ENCODE data around the gene VWA8.

Gene VWA8

DNA sequence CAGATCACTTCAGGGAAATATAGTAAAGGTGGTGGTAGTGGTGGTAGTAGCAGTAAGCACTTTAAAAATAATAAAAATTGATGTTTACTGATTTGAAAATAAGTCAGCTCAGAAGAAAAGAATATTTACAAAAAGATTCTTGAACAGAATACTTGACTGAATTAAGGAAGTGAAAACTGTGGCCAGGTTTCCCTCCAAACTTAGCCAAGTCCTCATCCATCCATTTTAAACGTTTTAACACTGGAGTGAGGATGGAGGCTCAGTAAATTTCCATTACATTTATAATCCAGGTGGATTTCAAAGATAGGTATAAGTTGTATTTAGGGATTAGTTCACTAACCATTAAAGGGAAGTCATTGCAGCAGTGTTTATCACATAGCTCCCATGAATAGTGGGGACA is 282.1 kb downstream of the VWA8 start:
- no peak for DNase-seq (ENCODE audit: low read depth)
- TF ChIP-seq, protein P1, sequence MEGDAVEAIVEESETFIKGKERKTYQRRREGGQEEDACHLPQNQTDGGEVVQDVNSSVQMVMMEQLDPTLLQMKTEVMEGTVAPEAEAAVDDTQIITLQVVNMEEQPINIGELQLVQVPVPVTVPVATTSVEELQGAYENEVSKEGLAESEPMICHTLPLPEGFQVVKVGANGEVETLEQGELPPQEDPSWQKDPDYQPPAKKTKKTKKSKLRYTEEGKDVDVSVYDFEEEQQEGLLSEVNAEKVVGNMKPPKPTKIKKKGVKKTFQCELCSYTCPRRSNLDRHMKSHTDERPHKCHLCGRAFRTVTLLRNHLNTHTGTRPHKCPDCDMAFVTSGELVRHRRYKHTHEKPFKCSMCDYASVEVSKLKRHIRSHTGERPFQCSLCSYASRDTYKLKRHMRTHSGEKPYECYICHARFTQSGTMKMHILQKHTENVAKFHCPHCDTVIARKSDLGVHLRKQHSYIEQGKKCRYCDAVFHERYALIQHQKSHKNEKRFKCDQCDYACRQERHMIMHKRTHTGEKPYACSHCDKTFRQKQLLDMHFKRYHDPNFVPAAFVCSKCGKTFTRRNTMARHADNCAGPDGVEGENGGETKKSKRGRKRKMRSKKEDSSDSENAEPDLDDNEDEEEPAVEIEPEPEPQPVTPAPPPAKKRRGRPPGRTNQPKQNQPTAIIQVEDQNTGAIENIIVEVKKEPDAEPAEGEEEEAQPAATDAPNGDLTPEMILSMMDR (IDR thresholded peaks at IDR 0.05; ENCODE audit: insufficient read depth, low read depth, low read length, missing control alignments): no peak

DNA sequence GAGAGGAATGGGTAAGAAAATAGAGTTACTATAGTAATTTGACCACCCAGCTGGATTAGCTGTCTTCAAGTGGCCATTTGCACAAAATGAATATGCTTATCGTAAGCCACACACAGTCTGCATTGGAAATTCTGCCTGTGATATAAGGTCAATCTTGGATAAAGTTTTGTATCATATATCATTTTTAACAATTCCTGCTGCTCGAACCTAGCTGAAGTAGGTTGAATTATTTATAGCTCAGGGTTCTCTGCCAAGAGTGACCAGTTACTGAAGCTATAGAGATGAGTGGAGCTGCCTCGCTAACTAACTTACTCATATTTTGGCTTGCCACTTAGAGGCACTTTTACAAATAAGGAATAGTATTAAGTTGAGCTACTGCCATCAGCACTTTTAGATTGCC is 282.7 kb downstream of the VWA8 start:
- DNase-seq (ENCODE audit: low read depth): no peak
- TF ChIP-seq, protein P1 (IDR thresholded peaks at IDR 0.05; ENCODE audit: insufficient read depth, low read depth, low read length, missing control alignments): no peak
- no peak overlapping the region for H3K4me3 ChIP-seq (ENCODE audit: low read length)

More for the DNA sequence above, 282.1 kb downstream of the VWA8 start:
- no peak overlapping the region for H3K4me3 ChIP-seq (ENCODE audit: low read length)

DNA sequence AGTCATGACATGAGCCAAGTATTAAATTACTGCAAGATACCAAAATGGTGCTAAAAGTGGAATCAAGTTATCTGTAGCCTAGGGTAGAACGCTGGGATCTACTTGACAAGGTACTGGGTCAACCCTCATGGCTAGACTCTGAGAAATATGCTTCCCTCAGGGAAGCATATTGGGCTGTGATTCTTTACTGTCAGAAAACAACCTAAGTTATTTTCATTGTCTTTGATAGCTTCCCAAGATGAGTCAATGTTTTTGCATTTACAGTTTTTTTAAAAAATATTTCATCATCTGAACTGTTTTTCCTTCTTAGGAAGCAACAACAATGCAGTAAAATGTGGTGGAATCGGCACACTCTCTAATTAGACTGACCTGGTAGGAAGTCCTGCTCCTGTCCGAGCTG is 285.6 kb downstream of the VWA8 start:
- TF ChIP-seq, protein P1 (IDR thresholded peaks at IDR 0.05; ENCODE audit: insufficient read depth, low read depth, low read length, missing control alignments): no peak
- peak; percentile 51 for DNase-seq (ENCODE audit: low read depth)
- H3K4me3 ChIP-seq (ENCODE audit: low read length): no peak overlapping the region

DNA sequence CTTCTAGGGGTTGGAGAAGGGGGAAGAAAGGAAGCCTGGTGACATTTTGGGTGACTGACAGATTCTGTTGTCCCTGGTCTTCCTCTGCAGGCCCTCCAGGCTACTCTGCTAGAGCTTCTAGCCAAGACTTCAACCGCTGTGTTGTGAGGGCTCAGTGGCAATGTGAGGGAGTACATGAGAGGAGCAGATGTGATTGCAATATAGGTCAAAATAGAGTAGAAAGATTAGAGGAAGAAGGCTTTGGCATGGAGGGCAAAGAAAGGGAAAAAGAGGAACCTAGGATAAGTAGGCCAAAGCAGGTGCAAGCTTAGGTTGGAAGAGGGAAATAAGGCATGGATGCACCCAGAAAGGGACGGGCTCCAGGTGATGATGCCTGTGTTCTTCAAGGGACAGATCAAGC is 286.7 kb downstream of the VWA8 start:
- no peak for DNase-seq (ENCODE audit: low read depth)
- H3K4me3 ChIP-seq (ENCODE audit: low read length): no peak overlapping the region
- TF ChIP-seq, protein P1 (IDR thresholded peaks at IDR 0.05; ENCODE audit: insufficient read depth, low read depth, low read length, missing control alignments): no peak

DNA sequence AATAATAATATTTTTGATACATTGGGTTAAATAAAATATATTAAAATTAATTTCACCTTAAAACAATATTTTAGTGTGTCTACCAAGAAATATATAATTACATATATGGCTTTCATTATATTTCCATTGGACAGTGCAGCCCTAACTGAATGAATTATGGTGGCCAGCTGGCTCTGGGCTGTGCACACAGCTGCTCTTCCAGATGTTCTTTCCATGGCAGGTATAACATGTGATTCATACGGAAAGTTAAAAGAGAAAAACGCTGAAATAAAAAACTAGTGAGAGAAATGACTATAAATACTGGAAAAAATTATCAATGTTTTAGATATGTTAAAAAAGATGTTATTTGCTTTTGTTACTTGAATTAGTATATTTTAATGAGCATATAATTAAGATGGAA is 287.3 kb downstream of the VWA8 start:
- no peak for DNase-seq (ENCODE audit: low read depth)
- TF ChIP-seq, protein P1 (IDR thresholded peaks at IDR 0.05; ENCODE audit: insufficient read depth, low read depth, low read length, missing control alignments): no peak
- H3K4me3 ChIP-seq (ENCODE audit: low read length): no peak overlapping the region

DNA sequence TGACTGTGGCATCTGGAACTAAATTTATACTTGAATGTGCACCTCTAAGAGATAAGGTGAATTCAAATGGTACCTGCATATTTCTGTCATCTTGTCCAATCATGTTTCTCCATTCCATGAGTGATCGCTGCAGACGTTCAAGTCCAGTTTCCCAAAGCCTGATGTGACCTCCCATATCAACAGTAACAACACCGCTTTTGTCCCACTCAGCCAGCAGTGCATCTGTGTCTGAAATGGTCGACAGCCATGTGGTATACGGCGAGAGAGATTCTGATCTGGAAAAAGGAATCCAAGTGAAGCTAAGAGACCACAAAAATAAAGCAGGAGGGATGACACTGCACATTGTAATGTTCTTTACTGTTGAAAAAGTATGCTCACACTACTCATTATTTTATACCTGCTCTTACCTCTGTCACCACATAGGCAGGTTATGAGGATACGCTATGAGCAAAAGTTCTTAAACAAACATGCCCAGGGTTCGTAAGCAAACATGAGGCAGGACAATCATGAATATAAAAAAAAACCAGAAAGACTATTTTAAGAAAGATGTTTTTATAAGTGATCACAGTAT is 290.0 kb downstream of the VWA8 start:
- H3K4me3 ChIP-seq (ENCODE audit: low read length): no peak overlapping the region
- DNase-seq (ENCODE audit: low read depth): no peak
- TF ChIP-seq, protein P1 (IDR thresholded peaks at IDR 0.05; ENCODE audit: insufficient read depth, low read depth, low read length, missing control alignments): no peak

DNA sequence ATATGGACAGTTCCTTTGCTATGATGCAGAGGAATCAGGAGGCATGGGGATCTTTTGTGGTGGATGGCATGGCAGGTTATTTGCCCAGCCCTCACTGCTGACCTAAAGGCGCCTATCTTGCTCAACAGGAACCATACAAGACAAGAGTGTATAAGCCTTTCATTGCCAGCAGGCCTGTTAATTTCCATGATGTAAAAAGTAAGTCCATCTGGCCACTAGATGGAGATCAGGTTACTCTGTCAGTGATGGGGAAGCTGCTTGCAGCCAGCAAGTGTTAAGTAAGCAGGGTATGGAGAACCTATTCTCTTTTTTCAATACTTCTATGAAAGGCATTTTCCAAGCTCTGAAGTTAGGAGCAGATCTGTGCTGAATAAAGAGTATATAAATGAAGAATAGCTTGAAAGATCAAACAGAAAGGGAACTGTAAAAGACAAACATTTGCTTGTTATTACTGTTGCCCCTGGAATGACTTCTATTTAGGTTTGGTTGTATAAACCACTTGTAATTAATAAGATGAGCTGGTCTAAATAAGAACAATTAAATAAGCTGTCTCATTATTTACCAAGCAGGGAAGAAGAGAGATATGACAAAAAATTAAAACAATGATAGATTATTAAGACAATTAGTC is 292.7 kb downstream of the VWA8 start:
- DNase-seq (ENCODE audit: low read depth): peak; percentile 91
- no peak overlapping the region for H3K4me3 ChIP-seq (ENCODE audit: low read length)
- TF ChIP-seq, protein P1 (IDR thresholded peaks at IDR 0.05; ENCODE audit: insufficient read depth, low read depth, low read length, missing control alignments): peak; percentile 86
